ENCODE measurements around the gene AGAP1. TPM values are rescaled to one million over a fixed set of nuclear protein-coding genes. Genes with fewer than 3 reads are reported as not detected.

The AGAP1 gene
- total RNA-seq, 1 donor from 2014 or later: 39.4 TPM

- no peak overlapping the region for H3K4me3 ChIP-seq (ENCODE audit: insufficient read depth, low read depth, low read length)
- Mint-ChIP-seq H3K4me1 (ENCODE audit: low read depth, unreplicated experiment) (no peaks in the 10 kb centered on the region), H3K27ac (ENCODE audit: unreplicated experiment) (no peak overlapping the region), H3K36me3 (ENCODE audit: low read depth, unreplicated experiment) (peaks cover 10% of the 10 kb centered on the region), H3K9me3 (ENCODE audit: unreplicated experiment) (no peaks in the 10 kb centered on the region), H3K4me3 (ENCODE audit: unreplicated experiment) (no peak overlapping the region), H3K27me3 (ENCODE audit: low read depth, unreplicated experiment) (no peaks in the 10 kb centered on the region)
- no peaks in the 10 kb centered on the region for H3K79me2 ChIP-seq (ENCODE audit: insufficient read depth, low read length)
- no peaks in the 10 kb centered on the region for H3K9me3 ChIP-seq (ENCODE audit: insufficient read depth, low read depth, low read length)
- H3K27me3 ChIP-seq (ENCODE audit: insufficient read depth, low read length): no peaks in the 10 kb centered on the region
- H3K4me1 ChIP-seq (ENCODE audit: insufficient read depth, low read length): no peaks in the 10 kb centered on the region
- no peaks in the 10 kb centered on the region for H3K36me3 ChIP-seq (ENCODE audit: insufficient read depth, low read length)
- H3K27ac ChIP-seq (ENCODE audit: low read depth, low read length): no peak overlapping the region
- DNase-seq (ENCODE audit: low read depth) (no peak), FAIRE-seq (no peak)
- H3K4me2 ChIP-seq (ENCODE audit: low read length): no peak overlapping the region
- H2AFZ ChIP-seq (ENCODE audit: low read depth, low read length): no peak overlapping the region
- no peak for TF ChIP-seq EZH2 (IDR thresholded peaks at IDR 0.05; ENCODE audit: insufficient read depth, low read length)
- TF ChIP-seq, protein P1, sequence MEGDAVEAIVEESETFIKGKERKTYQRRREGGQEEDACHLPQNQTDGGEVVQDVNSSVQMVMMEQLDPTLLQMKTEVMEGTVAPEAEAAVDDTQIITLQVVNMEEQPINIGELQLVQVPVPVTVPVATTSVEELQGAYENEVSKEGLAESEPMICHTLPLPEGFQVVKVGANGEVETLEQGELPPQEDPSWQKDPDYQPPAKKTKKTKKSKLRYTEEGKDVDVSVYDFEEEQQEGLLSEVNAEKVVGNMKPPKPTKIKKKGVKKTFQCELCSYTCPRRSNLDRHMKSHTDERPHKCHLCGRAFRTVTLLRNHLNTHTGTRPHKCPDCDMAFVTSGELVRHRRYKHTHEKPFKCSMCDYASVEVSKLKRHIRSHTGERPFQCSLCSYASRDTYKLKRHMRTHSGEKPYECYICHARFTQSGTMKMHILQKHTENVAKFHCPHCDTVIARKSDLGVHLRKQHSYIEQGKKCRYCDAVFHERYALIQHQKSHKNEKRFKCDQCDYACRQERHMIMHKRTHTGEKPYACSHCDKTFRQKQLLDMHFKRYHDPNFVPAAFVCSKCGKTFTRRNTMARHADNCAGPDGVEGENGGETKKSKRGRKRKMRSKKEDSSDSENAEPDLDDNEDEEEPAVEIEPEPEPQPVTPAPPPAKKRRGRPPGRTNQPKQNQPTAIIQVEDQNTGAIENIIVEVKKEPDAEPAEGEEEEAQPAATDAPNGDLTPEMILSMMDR (IDR thresholded peaks at IDR 0.05; ENCODE audit: insufficient read depth, low read depth, low read length): no peak
- no peak overlapping the region for H3K9ac ChIP-seq (ENCODE audit: low read length)
- H4K20me1 ChIP-seq (ENCODE audit: insufficient read depth, low read length): no peaks in the 10 kb centered on the region
Measured at GRCh38 chr2:235984552-235984951, 490.7 kb downstream of the AGAP1 start.

GRCh38 chr2:235986361-235986760 lies 492.5 kb downstream of the AGAP1 start:
- no peak for TF ChIP-seq EZH2 (IDR thresholded peaks at IDR 0.05; ENCODE audit: insufficient read depth, low read length)
- TF ChIP-seq, protein P1 (IDR thresholded peaks at IDR 0.05; ENCODE audit: insufficient read depth, low read depth, low read length): no peak
- FAIRE-seq (no peak), DNase-seq (ENCODE audit: low read depth) (no peak)
- H3K27me3 ChIP-seq (ENCODE audit: insufficient read depth, low read length): no peaks in the 10 kb centered on the region
- H3K79me2 ChIP-seq (ENCODE audit: insufficient read depth, low read length): no peaks in the 10 kb centered on the region
- H3K27me3 Mint-ChIP-seq (ENCODE audit: low read depth, unreplicated experiment): no peaks in the 10 kb centered on the region
- H3K4me1 Mint-ChIP-seq (ENCODE audit: low read depth, unreplicated experiment): no peaks in the 10 kb centered on the region
- no peak overlapping the region for H3K27ac ChIP-seq (ENCODE audit: low read depth, low read length)
- H4K20me1 ChIP-seq (ENCODE audit: insufficient read depth, low read length): no peaks in the 10 kb centered on the region
- H3K4me3 Mint-ChIP-seq (ENCODE audit: unreplicated experiment): no peak overlapping the region
- H3K9me3 ChIP-seq (ENCODE audit: insufficient read depth, low read depth, low read length): no peaks in the 10 kb centered on the region
- no peak overlapping the region for H3K4me3 ChIP-seq (ENCODE audit: insufficient read depth, low read depth, low read length)
- H3K9me3 Mint-ChIP-seq (ENCODE audit: unreplicated experiment): no peaks in the 10 kb centered on the region
- no peak overlapping the region for H2AFZ ChIP-seq (ENCODE audit: low read depth, low read length)
- no peaks in the 10 kb centered on the region for H3K36me3 ChIP-seq (ENCODE audit: insufficient read depth, low read length)
- no peak overlapping the region for H3K4me2 ChIP-seq (ENCODE audit: low read length)
- H3K36me3 Mint-ChIP-seq (ENCODE audit: low read depth, unreplicated experiment): peaks cover 17% of the 10 kb centered on the region
- H3K27ac Mint-ChIP-seq (ENCODE audit: unreplicated experiment): no peak overlapping the region
- H3K4me1 ChIP-seq (ENCODE audit: insufficient read depth, low read length): no peaks in the 10 kb centered on the region
- H3K9ac ChIP-seq (ENCODE audit: low read length): no peak overlapping the region

- peaks cover 14% of the 10 kb centered on the region for H3K36me3 Mint-ChIP-seq (ENCODE audit: low read depth, unreplicated experiment)
- no peak for DNase-seq (ENCODE audit: low read depth)
- no peak overlapping the region for H3K27ac Mint-ChIP-seq (ENCODE audit: unreplicated experiment)
- no peaks in the 10 kb centered on the region for H3K4me1 ChIP-seq (ENCODE audit: insufficient read depth, low read length)
- H3K27me3 ChIP-seq (ENCODE audit: insufficient read depth, low read length): no peaks in the 10 kb centered on the region
- no peaks in the 10 kb centered on the region for H4K20me1 ChIP-seq (ENCODE audit: insufficient read depth, low read length)
- H3K4me2 ChIP-seq (ENCODE audit: low read length): no peak overlapping the region
- no peak for TF ChIP-seq EZH2 (IDR thresholded peaks at IDR 0.05; ENCODE audit: insufficient read depth, low read length)
- TF ChIP-seq, protein P1 (IDR thresholded peaks at IDR 0.05; ENCODE audit: insufficient read depth, low read depth, low read length): no peak
- H3K27ac ChIP-seq (ENCODE audit: low read depth, low read length): no peak overlapping the region
- H3K4me3 Mint-ChIP-seq (ENCODE audit: unreplicated experiment): no peak overlapping the region
- H3K79me2 ChIP-seq (ENCODE audit: insufficient read depth, low read length): no peaks in the 10 kb centered on the region
- no peak overlapping the region for H2AFZ ChIP-seq (ENCODE audit: low read depth, low read length)
- no peak for FAIRE-seq
- H3K9ac ChIP-seq (ENCODE audit: low read length): no peak overlapping the region
- H3K4me3 ChIP-seq (ENCODE audit: insufficient read depth, low read depth, low read length): no peak overlapping the region
- no peaks in the 10 kb centered on the region for H3K36me3 ChIP-seq (ENCODE audit: insufficient read depth, low read length)
- H3K9me3 ChIP-seq (ENCODE audit: insufficient read depth, low read depth, low read length): no peaks in the 10 kb centered on the region
- no peaks in the 10 kb centered on the region for H3K9me3 Mint-ChIP-seq (ENCODE audit: unreplicated experiment)
- H3K4me1 Mint-ChIP-seq (ENCODE audit: low read depth, unreplicated experiment): no peaks in the 10 kb centered on the region
- H3K27me3 Mint-ChIP-seq (ENCODE audit: low read depth, unreplicated experiment): no peaks in the 10 kb centered on the region
Measured at GRCh38 chr2:235988271-235989015, 494.6 kb downstream of the AGAP1 start.
